VCaP (cell line): ENCODE data around the gene ICOSLG.

Experiments used
- H3K27ac ChIP-seq: fragments of 450-650 bp; 2 replicates; pipeline ENCODE4 v1.5.1; 2017
- TF ChIP-seq, protein P1 (sequence below): fragments of 450-650 bp; conservative IDR thresholded peaks from 2 replicates; pipeline ENCODE4 v1.5.1; 2017; ENCODE audit warnings: mild to moderate bottlenecking, moderate library complexity

ICOSLG gene

DNA sequence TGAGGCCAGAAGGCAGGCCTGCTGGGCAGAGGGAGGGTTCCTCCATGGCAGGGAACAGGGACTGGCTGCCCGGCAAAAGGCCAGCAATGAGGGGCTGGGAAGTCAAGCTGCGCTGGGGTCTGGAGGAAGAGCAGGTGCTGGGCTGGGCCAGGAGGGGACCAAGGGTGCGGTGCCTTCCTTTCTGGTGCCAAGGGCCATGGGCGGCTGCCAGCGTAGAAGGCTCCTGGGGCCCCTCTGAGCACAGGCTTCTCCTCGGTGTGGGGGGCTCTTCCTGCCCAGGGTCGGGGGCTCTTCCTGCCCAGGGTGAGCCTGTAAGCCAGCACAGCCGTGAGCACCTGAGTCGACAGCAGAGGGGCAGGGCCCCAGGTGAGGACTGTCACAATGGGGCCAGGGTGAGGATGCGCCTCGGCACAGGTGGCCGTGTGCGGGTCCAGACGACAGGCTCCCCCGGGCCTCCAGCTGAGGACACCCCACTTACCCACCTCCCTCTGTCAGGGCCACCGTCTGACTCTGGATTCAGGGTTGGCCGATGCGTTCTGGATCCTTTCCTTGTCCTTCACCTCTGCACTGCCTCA, 31.6 kb upstream of the ICOSLG start:
- TF ChIP-seq, protein P1, sequence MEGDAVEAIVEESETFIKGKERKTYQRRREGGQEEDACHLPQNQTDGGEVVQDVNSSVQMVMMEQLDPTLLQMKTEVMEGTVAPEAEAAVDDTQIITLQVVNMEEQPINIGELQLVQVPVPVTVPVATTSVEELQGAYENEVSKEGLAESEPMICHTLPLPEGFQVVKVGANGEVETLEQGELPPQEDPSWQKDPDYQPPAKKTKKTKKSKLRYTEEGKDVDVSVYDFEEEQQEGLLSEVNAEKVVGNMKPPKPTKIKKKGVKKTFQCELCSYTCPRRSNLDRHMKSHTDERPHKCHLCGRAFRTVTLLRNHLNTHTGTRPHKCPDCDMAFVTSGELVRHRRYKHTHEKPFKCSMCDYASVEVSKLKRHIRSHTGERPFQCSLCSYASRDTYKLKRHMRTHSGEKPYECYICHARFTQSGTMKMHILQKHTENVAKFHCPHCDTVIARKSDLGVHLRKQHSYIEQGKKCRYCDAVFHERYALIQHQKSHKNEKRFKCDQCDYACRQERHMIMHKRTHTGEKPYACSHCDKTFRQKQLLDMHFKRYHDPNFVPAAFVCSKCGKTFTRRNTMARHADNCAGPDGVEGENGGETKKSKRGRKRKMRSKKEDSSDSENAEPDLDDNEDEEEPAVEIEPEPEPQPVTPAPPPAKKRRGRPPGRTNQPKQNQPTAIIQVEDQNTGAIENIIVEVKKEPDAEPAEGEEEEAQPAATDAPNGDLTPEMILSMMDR = no peak
- H3K27ac ChIP-seq = no peak overlapping the region

DNA sequence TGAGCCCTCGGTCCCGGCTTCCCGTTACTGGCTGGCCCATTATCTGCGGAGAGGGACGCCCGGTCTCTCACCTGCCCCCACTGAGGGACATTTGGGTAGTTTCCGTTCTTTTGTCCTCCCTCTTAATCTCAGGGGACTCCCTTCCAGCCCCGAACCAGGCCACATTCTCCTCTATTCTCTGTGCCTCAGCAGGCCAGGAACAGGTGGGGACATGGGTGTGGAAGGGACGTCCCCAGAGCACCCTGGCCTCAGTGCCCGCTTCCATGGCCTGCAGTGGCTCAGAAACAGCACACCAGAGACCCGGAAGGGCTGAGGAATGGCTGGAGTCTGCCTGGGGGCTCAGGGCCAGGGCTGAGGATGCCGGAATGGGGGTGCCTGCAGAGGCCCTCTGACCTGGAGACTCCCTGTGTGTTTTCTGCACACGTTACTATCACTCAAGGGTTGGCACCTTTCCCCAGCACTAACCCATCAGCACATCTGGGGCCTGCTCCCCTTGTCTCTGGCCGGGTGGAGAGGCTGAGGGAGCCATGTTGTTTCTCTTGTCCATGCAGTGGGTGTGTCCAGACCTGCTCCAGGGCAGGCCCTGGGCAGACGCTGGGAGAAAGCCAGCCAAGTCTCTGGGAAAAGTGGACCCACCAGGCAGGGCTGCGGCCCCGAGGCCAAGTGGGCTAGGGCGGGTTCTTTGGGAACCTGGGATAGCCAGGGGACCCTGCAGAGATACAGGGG, 31.0 kb upstream of the ICOSLG start:
- TF ChIP-seq, protein P1 = no peak
- no peak overlapping the region for H3K27ac ChIP-seq

DNA sequence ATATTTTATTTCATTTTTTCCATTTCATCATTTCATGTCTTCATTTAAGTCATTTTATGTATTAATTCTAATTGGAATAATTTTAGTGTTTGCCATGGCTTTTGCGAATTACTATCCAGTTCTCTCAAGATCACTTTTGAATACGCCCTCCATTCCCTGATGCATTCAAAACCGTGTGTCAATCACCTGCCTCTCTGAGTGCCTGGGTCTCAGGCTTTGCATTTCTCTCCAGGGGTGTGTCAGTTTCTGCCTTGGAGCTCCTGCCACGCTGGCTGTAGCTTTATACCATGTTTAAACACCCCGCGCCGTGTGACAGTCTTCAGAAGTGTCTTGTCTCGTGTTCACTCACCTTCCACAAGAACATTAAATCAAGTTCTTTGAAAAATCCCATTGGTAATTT, 28.3 kb upstream of the ICOSLG start:
- TF ChIP-seq, protein P1 = no peak
- no peak overlapping the region for H3K27ac ChIP-seq

DNA sequence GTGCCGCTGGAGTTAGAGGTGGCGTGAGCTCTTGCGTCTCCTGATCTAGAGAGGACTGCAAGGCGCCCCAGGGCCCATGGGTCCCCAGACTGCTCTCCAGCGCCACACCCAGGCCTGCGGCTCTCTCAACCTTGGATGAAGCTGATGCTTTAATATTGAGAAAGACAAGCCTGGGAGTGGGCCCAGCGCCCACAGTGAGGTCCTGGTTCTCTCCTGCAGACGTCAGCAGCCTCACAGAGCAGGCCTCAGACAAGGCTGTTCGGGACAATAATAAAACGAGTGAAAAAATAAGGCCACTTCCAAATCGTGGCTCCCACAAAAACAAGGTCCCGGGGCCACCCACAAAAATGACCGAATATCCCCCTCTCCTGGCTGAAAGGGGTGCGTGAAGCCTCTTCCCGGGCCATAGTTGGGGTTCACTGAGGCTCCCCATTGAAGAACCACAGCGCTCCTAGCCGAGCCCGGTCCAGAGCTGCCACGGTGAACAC, 27.0 kb upstream of the ICOSLG start:
- H3K27ac ChIP-seq = no peak overlapping the region
- TF ChIP-seq, protein P1 = no peak

GRCh38 chr21:44265734-44266270, 25.1 kb upstream of the ICOSLG start:
- TF ChIP-seq, protein P1 = no peak
- no peak overlapping the region for H3K27ac ChIP-seq

DNA sequence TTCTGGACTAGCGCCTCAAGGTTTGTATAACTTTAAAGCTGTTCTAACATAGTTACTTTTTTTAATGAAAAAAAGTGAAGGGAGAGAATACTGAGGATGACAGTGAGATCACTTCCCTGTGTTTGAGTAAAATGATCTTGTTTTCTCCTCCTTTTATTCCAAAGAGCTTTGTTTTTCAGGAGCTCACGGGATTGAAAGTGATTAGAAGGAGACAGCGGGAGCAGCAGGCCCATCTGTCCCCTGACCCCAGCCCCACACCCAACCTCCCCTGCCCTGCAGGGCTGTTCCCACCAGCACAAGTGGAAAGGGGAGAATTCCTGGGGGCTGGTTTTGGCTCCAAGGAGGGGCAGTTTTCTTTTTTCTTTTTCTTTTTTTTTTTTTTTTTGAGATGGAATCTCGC, 23.0 kb upstream of the ICOSLG start:
- TF ChIP-seq, protein P1 = no peak
- H3K27ac ChIP-seq = no peak overlapping the region

DNA sequence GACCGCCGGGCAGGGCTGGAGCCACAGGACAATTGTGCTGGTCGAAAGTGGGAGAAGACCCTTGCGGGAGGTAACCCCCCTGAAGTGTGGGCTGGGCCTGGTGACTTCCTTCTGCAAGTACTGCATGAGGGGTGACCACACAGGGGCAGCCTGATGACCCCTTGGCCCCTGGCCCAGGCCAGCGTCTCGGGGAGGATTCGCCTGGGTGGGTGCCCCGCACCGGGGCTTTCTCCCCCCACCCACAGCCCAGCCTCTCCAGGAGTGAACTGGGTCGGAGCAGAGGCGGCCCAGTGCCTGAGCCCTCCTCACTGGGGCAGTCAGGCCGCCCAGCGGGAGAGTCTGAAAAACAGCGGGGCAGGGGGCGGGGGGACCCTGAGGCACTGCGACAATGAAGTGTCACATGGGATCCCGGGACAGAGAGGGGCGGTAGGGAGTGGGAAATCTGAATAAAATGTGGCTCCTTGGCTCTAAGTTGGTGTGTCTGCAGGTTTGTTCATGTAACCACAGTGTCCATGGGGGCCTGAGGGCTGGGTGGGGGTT, 22.5 kb upstream of the ICOSLG start:
- TF ChIP-seq, protein P1 = no peak
- H3K27ac ChIP-seq = no peak overlapping the region
